ENCODE results near the gene KDM4B.

Gene KDM4B

GRCh38 chr19:5165697-5166019 lies 196.7 kb downstream of the KDM4B start:
- DNase-seq (ENCODE audit: extremely low spot score), result no peak
- TF ChIP-seq FOXK2 (IDR thresholded peaks at IDR 0.05) (no peak), LEF1 (IDR thresholded peaks at IDR 0.05; ENCODE audit: borderline replicate concordance) (no peak), FOXA1 (IDR thresholded peaks at IDR 0.05) (no peak), CTBP1 (IDR thresholded peaks at IDR 0.05; ENCODE audit: borderline replicate concordance) (no peak), TARDBP (IDR thresholded peaks at IDR 0.05) (no peak), ARNT (IDR thresholded peaks at IDR 0.05) (no peak), L3MBTL2 (conservative IDR thresholded peaks at IDR 0.05) (no peak), NFRKB (IDR thresholded peaks at IDR 0.05) (no peak), FOXM1 (IDR thresholded peaks at IDR 0.05; ENCODE audit: borderline replicate concordance) (no peak), SUZ12 (IDR thresholded peaks at IDR 0.05) (no peak), ELF4 (IDR thresholded peaks at IDR 0.05) (no peak), ZNF384 (IDR thresholded peaks at IDR 0.05) (no peak), BHLHE40 (IDR thresholded peaks at IDR 0.05; ENCODE audit: borderline replicate concordance) (no peak)
- ChIA-PET CTCF (no interaction called here), POLR2A (no interaction called here)

- ChIA-PET POLR2A (no interaction called here), CTCF (no interaction called here)
- no peak for TF ChIP-seq NFRKB (IDR thresholded peaks at IDR 0.05)
- TF ChIP-seq BHLHE40 (IDR thresholded peaks at IDR 0.05; ENCODE audit: borderline replicate concordance), result no peak
- no peak for DNase-seq (ENCODE audit: extremely low spot score)
Observed at GRCh38 chr19:5166262-5166661, 197.3 kb downstream of the KDM4B start.

GRCh38 chr19:5170329-5170745 lies 201.4 kb downstream of the KDM4B start:
- DNase-seq (ENCODE audit: extremely low spot score), result peak; percentile 55
- TF ChIP-seq SUZ12 (IDR thresholded peaks at IDR 0.05) (no peak), ZNF384 (IDR thresholded peaks at IDR 0.05) (no peak), HDGF (IDR thresholded peaks at IDR 0.05; ENCODE audit: borderline replicate concordance) (no peak), FOXM1 (IDR thresholded peaks at IDR 0.05; ENCODE audit: borderline replicate concordance) (no peak), ARNT (IDR thresholded peaks at IDR 0.05) (no peak), LEF1 (IDR thresholded peaks at IDR 0.05; ENCODE audit: borderline replicate concordance) (no peak), ELF4 (IDR thresholded peaks at IDR 0.05) (no peak), L3MBTL2 (conservative IDR thresholded peaks at IDR 0.05) (no peak), CTBP1 (IDR thresholded peaks at IDR 0.05; ENCODE audit: borderline replicate concordance) (no peak), SP1 (IDR thresholded peaks at IDR 0.05) (no peak), PKNOX1 (IDR thresholded peaks at IDR 0.05) (no peak), BHLHE40 (IDR thresholded peaks at IDR 0.05; ENCODE audit: borderline replicate concordance) (no peak)
- ChIA-PET POLR2A (no interaction called here), CTCF (interaction anchor here (1.5 kb wide), 1 partner anchor 9 kb away, joined by 7 read pairs; no protein-coding TSS in a partner anchor)

- ChIA-PET CTCF (interaction anchor here (1.1 kb wide), 1 partner anchor 18 kb away, joined by 4 read pairs; no protein-coding TSS in a partner anchor), POLR2A (no interaction called here)
- TF ChIP-seq NFRKB (IDR thresholded peaks at IDR 0.05) (no peak), CTBP1 (IDR thresholded peaks at IDR 0.05; ENCODE audit: borderline replicate concordance) (no peak), FOXM1 (IDR thresholded peaks at IDR 0.05; ENCODE audit: borderline replicate concordance) (no peak), ARNT (IDR thresholded peaks at IDR 0.05) (no peak), SP1 (IDR thresholded peaks at IDR 0.05) (no peak), SUZ12 (IDR thresholded peaks at IDR 0.05) (no peak), FOXA1 (IDR thresholded peaks at IDR 0.05) (no peak), ZNF384 (IDR thresholded peaks at IDR 0.05) (no peak), ELF4 (IDR thresholded peaks at IDR 0.05) (no peak), BHLHE40 (IDR thresholded peaks at IDR 0.05; ENCODE audit: borderline replicate concordance) (no peak), HDGF (IDR thresholded peaks at IDR 0.05; ENCODE audit: borderline replicate concordance) (no peak), PKNOX1 (IDR thresholded peaks at IDR 0.05) (no peak), TARDBP (IDR thresholded peaks at IDR 0.05) (no peak), FOXK2 (IDR thresholded peaks at IDR 0.05) (no peak)
- DNase-seq (ENCODE audit: extremely low spot score), result no peak
Observed at GRCh38 chr19:5171711-5172110, 202.8 kb downstream of the KDM4B start.

GRCh38 chr19:5172859-5173630 lies 204.1 kb downstream of the KDM4B start:
- TF ChIP-seq BHLHE40 (IDR thresholded peaks at IDR 0.05; ENCODE audit: borderline replicate concordance) (no peak), HDGF (IDR thresholded peaks at IDR 0.05; ENCODE audit: borderline replicate concordance) (no peak), PKNOX1 (IDR thresholded peaks at IDR 0.05) (no peak), ELF4 (IDR thresholded peaks at IDR 0.05) (no peak), SUZ12 (IDR thresholded peaks at IDR 0.05) (no peak), LEF1 (IDR thresholded peaks at IDR 0.05; ENCODE audit: borderline replicate concordance) (no peak), FOXK2 (IDR thresholded peaks at IDR 0.05) (no peak), TARDBP (IDR thresholded peaks at IDR 0.05) (no peak), FOXM1 (IDR thresholded peaks at IDR 0.05; ENCODE audit: borderline replicate concordance) (no peak), FOXA1 (IDR thresholded peaks at IDR 0.05) (no peak), CTBP1 (IDR thresholded peaks at IDR 0.05; ENCODE audit: borderline replicate concordance) (no peak)
- DNase-seq (ENCODE audit: extremely low spot score), result no peak
- CTCF ChIA-PET, result no interaction called here
- POLR2A ChIA-PET, result no interaction called here

- CTCF ChIA-PET, result no interaction called here
- DNase-seq (ENCODE audit: extremely low spot score), result no peak
- POLR2A ChIA-PET, result no interaction called here
- TF ChIP-seq FOXM1 (IDR thresholded peaks at IDR 0.05; ENCODE audit: borderline replicate concordance) (no peak), SP1 (IDR thresholded peaks at IDR 0.05) (no peak), FOXA1 (IDR thresholded peaks at IDR 0.05) (no peak), ZNF384 (IDR thresholded peaks at IDR 0.05) (no peak), BHLHE40 (IDR thresholded peaks at IDR 0.05; ENCODE audit: borderline replicate concordance) (no peak), ELF4 (IDR thresholded peaks at IDR 0.05) (no peak), TARDBP (IDR thresholded peaks at IDR 0.05) (no peak), NFRKB (IDR thresholded peaks at IDR 0.05) (no peak), L3MBTL2 (conservative IDR thresholded peaks at IDR 0.05) (no peak), PKNOX1 (IDR thresholded peaks at IDR 0.05) (no peak), CTBP1 (IDR thresholded peaks at IDR 0.05; ENCODE audit: borderline replicate concordance) (no peak), SUZ12 (IDR thresholded peaks at IDR 0.05) (no peak)
Observed at GRCh38 chr19:5173993-5174392, 205.1 kb downstream of the KDM4B start.
